ENCODE data around the gene GNAT2. TPM values are rescaled to one million over a fixed set of nuclear protein-coding genes. Genes with fewer than 3 reads are reported as not detected.

Gene GNAT2
- total RNA-seq, 4 donors from 2014 or later: not detected

GRCh38 chr1:109616391-109616790, 3.0 kb downstream of the GNAT2 start:
- in situ Hi-C loops (cut with MboI; ENCODE audit: low sequenced_read_pairs in 4 of 4) (no loop called here), intact Hi-C loops (cut with DNase I; ENCODE audit: low total_unique reads) (loop anchor here (5.0 kb wide), 1 partner anchor 124 kb away; the partner anchor contains the start of gene CYB561D1)
- peaks cover 0 to 4% (median 3%) of the 10 kb centered on the region in 3 donors for H3K27me3 ChIP-seq
- H3K36me3 ChIP-seq: no peaks in the 10 kb centered on the region
- no peak for TF ChIP-seq CTCF (IDR thresholded peaks at IDR 0.05 in 4 of 5, conservative IDR thresholded peaks at IDR 0.05 in 1 of 5)
- no peak overlapping the region for H3K27ac ChIP-seq
- H3K4me3 ChIP-seq: no peak overlapping the region
- ATAC-seq (no peak), DNase-seq (no peak)
- peaks cover 4 to 18% of the 10 kb centered on the region in 2 donors for H3K4me1 ChIP-seq
- H3K9me3 ChIP-seq: no peaks in the 10 kb centered on the region

- in situ Hi-C loops (cut with MboI; ENCODE audit: low sequenced_read_pairs in 4 of 4): no loop called here
- no peaks in the 10 kb centered on the region for H3K9me3 ChIP-seq
- intact Hi-C loops (cut with DNase I; ENCODE audit: low total_unique reads): loop anchor here (5.0 kb wide), 1 partner anchor 124 kb away; the partner anchor contains the start of gene CYB561D1
- peaks cover 0 to 4% (median 3%) of the 10 kb centered on the region in 3 donors for H3K27me3 ChIP-seq
- peaks cover 4 to 17% of the 10 kb centered on the region in 2 donors for H3K4me1 ChIP-seq
- no peak overlapping the region for H3K27ac ChIP-seq
- H3K4me3 ChIP-seq: no peak overlapping the region
- H3K36me3 ChIP-seq: no peaks in the 10 kb centered on the region
- ATAC-seq (no peak), DNase-seq (no peak)
- TF ChIP-seq POLR2A (IDR thresholded peaks at IDR 0.05) (no peak), CTCF (IDR thresholded peaks at IDR 0.05 in 4 of 5, conservative IDR thresholded peaks at IDR 0.05 in 1 of 5) (no peak)
Observed at GRCh38 chr1:109615879-109616278, 3.5 kb downstream of the GNAT2 start.

GRCh38 chr1:109613361-109614147, 5.9 kb downstream of the GNAT2 start:
- H3K27ac ChIP-seq: no peak overlapping the region
- in situ Hi-C loops (cut with MboI; ENCODE audit: low sequenced_read_pairs in 4 of 4) (no loop called here), intact Hi-C loops (cut with DNase I; ENCODE audit: low total_unique reads) (no loop called here)
- H3K36me3 ChIP-seq: no peaks in the 10 kb centered on the region
- H3K4me3 ChIP-seq: no peak overlapping the region
- no peak for TF ChIP-seq POLR2A (IDR thresholded peaks at IDR 0.05)
- TF ChIP-seq CTCF (IDR thresholded peaks at IDR 0.05 in 4 of 5, conservative IDR thresholded peaks at IDR 0.05 in 1 of 5): no peak
- peaks cover 0 to under 1% of the 10 kb centered on the region in 2 donors for H3K4me1 ChIP-seq
- ATAC-seq: no peak
- peaks cover 0 to 3% (median 0%) of the 10 kb centered on the region in 3 donors for H3K27me3 ChIP-seq
- no peaks in the 10 kb centered on the region for H3K9me3 ChIP-seq
- no peak for DNase-seq

- intact Hi-C loops (cut with DNase I; ENCODE audit: low total_unique reads) (no loop called here), in situ Hi-C loops (cut with MboI; ENCODE audit: low sequenced_read_pairs in 4 of 4) (no loop called here)
- TF ChIP-seq POLR2A (IDR thresholded peaks at IDR 0.05) (no peak), CTCF (IDR thresholded peaks at IDR 0.05 in 4 of 5, conservative IDR thresholded peaks at IDR 0.05 in 1 of 5) (no peak)
- DNase-seq: no peak
- H3K27ac ChIP-seq: no peak overlapping the region
- no peak for ATAC-seq
- H3K4me1 ChIP-seq: no peaks in the 10 kb centered on the region
- H3K4me3 ChIP-seq: no peak overlapping the region
- H3K27me3 ChIP-seq: peaks cover 0 to 3% (median 0%) of the 10 kb centered on the region in 3 donors
- no peaks in the 10 kb centered on the region for H3K9me3 ChIP-seq
- H3K36me3 ChIP-seq: no peaks in the 10 kb centered on the region
Observed at GRCh38 chr1:109611308-109611990, 8.0 kb downstream of the GNAT2 start.
